ENCODE data around the gene PLIN3.
"Not testable (repeated sequence)": the region's sequence is repeated elsewhere in the genome, so short reads cannot be mapped to it uniquely, and the experiment has no call there.

The PLIN3 gene

DNA sequence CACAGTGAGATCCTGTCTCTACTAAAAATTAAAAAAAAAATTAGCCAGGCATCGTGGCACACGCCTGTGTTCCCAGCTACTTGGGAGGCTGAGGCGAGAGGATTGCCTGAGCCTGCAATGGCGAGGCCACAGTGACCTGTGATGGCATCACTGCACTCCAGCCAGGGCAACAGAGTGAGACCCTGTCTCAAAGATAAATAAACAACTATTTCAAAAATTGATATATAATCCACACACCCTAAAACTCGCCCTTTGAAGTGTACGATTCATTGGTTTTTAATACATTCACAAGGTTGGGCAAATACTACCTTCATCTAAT is 23.9 kb downstream of the PLIN3 start:
- Mint-ChIP-seq H3K4me3 (no peak overlapping the region), H3K27me3 (no peaks in the 10 kb centered on the region), H3K9me3 (no peaks in the 10 kb centered on the region), H3K36me3 (ENCODE audit: low read depth) (peaks cover 13% of the 10 kb centered on the region), H3K27ac (no peak overlapping the region), H3K4me1 (ENCODE audit: low read depth) (peaks cover 13% of the 10 kb centered on the region)

DNA sequence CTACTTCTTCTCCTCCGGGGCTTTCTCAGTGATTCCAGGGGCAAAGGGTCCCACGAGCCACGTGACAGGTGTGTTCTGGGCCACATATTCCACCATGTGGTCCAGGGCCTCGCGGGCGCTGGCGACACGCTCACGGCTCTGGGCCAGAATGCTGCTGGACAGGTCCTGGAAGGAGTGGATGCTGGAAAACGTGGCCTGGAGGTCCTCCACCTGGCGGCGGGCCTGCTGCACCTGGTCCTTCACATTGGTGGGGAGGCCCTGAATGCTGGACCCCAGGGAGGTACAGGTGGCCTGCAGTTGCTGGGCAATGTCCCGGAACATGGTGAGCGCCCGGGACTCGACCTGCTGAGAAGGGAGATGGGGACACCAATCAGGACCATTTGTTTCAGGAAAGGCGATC is 28.3 kb downstream of the PLIN3 start:
- Mint-ChIP-seq H3K9me3 (no peaks in the 10 kb centered on the region), H3K27ac (no peak overlapping the region), H3K4me3 (no peak overlapping the region), H3K4me1 (ENCODE audit: low read depth) (peaks cover 19% of the 10 kb centered on the region), H3K27me3 (no peaks in the 10 kb centered on the region), H3K36me3 (ENCODE audit: low read depth) (peaks cover 14% of the 10 kb centered on the region)

DNA sequence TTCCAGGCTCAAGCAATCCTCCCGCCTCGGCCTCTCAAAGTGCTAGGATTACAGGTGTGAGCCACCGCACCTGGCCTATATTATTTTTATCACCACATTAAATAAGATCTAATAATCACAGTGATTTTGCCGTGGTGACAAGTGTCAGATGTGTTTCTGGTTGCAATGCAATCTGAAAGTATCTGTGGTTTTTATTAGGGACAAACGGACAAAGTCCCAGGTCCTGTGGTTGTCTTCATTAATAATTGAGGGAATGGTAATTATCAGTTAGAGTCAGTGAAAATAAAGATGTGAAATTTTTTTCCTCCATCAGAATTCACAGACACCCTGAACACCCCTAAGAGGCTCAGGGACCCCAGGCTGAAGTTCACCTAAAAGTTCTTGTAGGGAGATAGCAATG is 34.7 kb downstream of the PLIN3 start:
- Mint-ChIP-seq H3K27ac (peak overlapping the region; percentile 41), H3K4me1 (ENCODE audit: low read depth) (peaks cover 31% of the 10 kb centered on the region), H3K9me3 (no peaks in the 10 kb centered on the region), H3K4me3 (peak overlapping the region; percentile 48), H3K27me3 (no peaks in the 10 kb centered on the region), H3K36me3 (ENCODE audit: low read depth) (peaks cover 9% of the 10 kb centered on the region)

DNA sequence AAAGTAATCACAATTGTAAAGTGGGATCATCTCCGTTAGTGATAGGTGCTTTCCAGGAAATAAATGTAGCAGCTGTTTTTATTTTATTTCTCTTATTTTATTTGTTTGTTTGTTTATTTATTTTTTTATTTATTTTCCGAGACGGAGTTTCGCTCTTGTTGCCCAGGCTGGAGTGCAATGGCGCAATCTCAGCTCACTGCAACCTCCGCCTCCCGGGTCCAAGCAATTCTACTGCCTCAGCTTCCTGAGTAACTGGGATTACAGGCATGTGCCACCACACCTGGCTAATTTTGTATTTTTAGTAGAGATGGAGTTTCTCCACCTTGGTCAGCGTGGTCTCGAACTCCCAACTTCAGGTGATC is 35.5 kb downstream of the PLIN3 start:
- H3K27ac Mint-ChIP-seq, result peak overlapping the region; percentile 86
- H3K9me3 Mint-ChIP-seq; H3K27me3 Mint-ChIP-seq; H3K36me3 Mint-ChIP-seq (ENCODE audit: low read depth): not testable (repeated sequence)
- H3K4me3 Mint-ChIP-seq, result peak overlapping the region; percentile 88
- peaks cover 27% of the 10 kb centered on the region for H3K4me1 Mint-ChIP-seq (ENCODE audit: low read depth)

DNA sequence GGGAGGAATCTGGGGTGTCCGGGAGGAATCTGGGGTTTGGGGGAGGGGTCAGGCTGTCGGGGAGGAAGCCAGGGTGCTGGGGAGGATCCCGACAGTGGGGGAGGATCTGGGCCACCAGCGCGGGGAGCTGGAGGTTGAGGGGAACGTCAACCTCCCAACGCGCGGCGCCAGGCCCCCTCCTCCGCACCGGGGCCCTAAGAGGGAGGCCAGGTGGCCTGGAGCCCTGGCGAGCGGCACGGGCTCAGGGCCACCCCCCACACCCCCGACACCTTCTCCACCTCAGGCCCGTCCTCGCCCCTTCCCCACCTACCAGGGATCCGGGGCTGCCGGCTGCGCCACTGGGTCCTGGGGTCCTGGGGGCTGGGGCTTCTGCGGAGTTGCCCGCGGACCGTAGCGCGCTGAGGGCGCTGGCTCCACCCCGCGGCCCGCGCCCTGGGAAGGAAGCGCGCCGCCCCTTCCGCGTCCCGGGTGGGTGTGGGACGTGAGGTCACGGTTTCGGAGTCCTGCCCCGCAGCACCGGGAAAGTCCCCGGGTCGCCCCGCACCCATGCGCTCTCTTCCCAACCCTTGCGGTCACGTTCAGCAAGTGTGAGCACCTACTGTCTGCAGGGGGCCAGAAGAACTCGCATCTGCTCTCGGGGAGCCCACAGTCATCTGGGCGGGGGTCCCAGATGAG is 36.0 kb downstream of the PLIN3 start, which contains the start of gene TICAM1:
TSS of gene TICAM1 (minus strand) at position 409 of the 675 bp plus-strand sequence. CDS start 13,335 bp downstream, outside the sequence.
- Mint-ChIP-seq H3K4me1 (ENCODE audit: low read depth) (peaks cover 27% of the 10 kb centered on the region), H3K27me3 (no peaks in the 10 kb centered on the region), H3K36me3 (ENCODE audit: low read depth) (peaks cover 4% of the 10 kb centered on the region), H3K4me3 (peak within 1 kb of the TSS; percentile 88), H3K9me3 (no peaks in the 10 kb centered on the region), H3K27ac (peak within 1 kb of the TSS; percentile 89)

DNA sequence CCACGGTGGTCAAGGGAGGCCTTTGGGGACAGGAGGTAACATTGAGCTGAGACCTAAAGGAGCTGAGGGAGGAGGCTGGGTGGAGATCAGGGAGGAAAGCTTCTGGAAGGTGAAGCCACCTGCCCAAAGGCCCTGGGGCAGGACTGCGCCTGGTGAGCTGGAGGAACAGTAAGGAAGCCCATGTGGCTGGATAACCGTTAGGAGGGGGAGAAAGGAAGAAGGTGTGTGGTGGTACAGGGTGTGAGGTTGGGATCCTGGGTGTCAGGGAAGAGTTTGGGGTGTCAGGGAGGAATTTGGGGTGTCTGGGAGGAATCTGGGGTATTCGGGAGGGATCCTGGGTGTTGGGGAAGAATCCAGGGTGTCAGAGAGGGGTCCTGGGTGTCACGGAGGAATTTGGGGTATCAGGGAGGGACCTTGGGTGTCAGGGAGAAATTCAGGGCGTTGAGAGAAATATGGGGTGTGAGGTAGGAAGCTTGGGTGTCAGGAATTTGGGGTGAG is 36.6 kb downstream of the PLIN3 start:
- H3K4me3 Mint-ChIP-seq, result peak overlapping the region; percentile 88
- H3K27ac Mint-ChIP-seq, result peak overlapping the region; percentile 89
- H3K36me3 Mint-ChIP-seq (ENCODE audit: low read depth), result peaks cover 4% of the 10 kb centered on the region
- H3K4me1 Mint-ChIP-seq (ENCODE audit: low read depth), result peaks cover 27% of the 10 kb centered on the region
- no peaks in the 10 kb centered on the region for H3K9me3 Mint-ChIP-seq
- no peaks in the 10 kb centered on the region for H3K27me3 Mint-ChIP-seq

DNA sequence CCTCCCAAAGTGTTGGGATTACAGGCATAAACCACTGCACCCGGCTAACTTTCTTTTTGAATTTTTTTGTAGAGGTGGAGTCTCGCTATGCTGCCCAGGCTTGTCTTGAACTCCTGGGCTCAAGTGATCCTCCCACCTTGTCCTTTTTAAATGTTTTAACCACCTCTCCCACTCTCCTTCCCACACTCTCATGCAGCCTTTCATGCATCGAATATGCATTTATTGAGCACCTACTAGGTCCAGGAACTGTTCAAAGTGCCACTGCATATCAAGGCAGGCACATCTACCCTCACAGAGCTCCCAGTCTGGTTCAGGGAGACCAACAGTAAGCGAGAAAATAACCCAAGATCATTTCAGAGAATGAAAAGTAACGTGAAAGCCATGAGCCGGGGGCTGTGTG is 37.1 kb downstream of the PLIN3 start:
- no peaks in the 10 kb centered on the region for H3K27me3 Mint-ChIP-seq
- peak overlapping the region; percentile 88 for H3K4me3 Mint-ChIP-seq
- no peaks in the 10 kb centered on the region for H3K9me3 Mint-ChIP-seq
- H3K27ac Mint-ChIP-seq, result peak overlapping the region; percentile 89
- peaks cover 4% of the 10 kb centered on the region for H3K36me3 Mint-ChIP-seq (ENCODE audit: low read depth)
- H3K4me1 Mint-ChIP-seq (ENCODE audit: low read depth), result peaks cover 27% of the 10 kb centered on the region

DNA sequence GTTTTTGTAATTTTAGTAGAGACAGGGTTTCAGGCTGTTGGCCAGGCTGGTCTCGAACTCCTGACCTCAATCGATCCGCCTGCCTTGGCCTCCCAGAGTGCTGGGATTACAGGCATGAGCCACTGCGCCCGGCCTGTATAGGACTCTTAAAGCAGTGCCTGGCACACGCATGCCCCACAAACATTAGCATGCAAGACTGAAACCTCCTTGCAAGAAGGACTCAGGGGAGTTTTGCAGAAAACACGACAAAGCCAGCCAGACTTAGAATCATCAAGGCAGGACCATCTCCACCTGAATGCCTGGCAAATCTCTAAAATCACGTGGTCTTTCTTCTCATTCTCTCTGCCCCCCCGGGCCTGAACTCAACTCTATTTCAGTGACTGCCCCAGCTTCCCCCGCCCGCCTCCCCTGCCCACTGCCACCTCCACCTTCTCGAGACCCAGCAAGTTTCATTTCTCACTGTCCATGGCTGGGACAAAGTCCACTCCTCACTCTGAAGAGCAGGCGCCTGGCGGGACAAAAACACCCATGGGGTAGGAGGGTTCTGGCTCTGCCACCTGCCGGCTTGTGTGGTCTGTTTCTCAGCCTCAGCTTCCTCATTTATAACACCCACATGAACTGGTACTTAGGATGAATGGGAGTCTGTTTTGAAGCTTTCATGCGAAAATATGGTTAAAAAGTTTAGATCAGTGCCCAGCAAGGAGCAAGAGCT is 38.3 kb downstream of the PLIN3 start:
- peaks cover 4% of the 10 kb centered on the region for H3K36me3 Mint-ChIP-seq (ENCODE audit: low read depth)
- no peaks in the 10 kb centered on the region for H3K27me3 Mint-ChIP-seq
- no peaks in the 10 kb centered on the region for H3K9me3 Mint-ChIP-seq
- H3K4me1 Mint-ChIP-seq (ENCODE audit: low read depth), result peaks cover 27% of the 10 kb centered on the region
- H3K27ac Mint-ChIP-seq, result peak overlapping the region; percentile 68
- H3K4me3 Mint-ChIP-seq, result peak overlapping the region; percentile 88

DNA sequence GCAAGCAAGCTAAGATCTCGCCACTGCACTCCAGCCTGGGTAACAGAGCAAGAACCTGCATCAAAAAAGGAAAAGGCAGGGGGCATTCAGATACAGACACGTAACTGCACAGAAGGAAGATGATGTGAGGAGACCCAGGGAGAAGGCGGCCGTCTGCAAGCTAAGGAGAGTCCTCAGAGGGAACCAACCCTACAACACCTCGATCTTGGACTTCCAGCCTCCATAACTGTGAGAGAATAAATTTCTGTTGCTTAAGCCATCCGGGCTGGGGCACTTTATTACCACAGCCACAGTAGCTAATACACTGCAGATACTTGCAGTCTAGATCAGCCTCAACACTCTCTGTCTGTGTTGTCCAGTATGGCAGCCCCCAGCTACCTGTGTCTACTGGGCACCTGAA is 43.9 kb downstream of the PLIN3 start:
- Mint-ChIP-seq H3K27ac (no peak overlapping the region), H3K9me3 (no peaks in the 10 kb centered on the region), H3K4me3 (no peak overlapping the region), H3K36me3 (ENCODE audit: low read depth) (peaks cover 17% of the 10 kb centered on the region), H3K4me1 (ENCODE audit: low read depth) (peaks cover 3% of the 10 kb centered on the region), H3K27me3 (no peaks in the 10 kb centered on the region)

DNA sequence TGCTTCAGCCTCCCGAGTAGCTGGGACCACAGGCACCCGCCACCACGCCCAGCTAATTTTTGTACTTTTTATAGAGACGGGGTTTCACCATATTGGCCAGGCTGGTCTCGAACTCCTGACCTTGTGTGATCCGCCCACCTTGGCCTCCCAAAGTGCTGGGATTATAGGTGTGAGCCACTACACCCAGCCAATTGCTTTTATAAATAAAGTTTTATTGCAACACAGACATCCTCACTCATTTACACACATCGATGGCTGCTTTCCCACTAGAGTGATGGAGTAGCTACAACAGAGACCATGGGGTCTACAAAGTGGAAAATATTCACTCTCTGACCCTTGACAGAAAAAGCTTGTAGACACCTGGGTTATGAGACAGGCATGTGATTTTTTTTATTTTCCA is 45.1 kb downstream of the PLIN3 start:
- H3K9me3 Mint-ChIP-seq; H3K27me3 Mint-ChIP-seq; H3K27ac Mint-ChIP-seq; H3K4me1 Mint-ChIP-seq (ENCODE audit: low read depth); H3K4me3 Mint-ChIP-seq: not testable (repeated sequence)
- H3K36me3 Mint-ChIP-seq (ENCODE audit: low read depth), result peaks cover 18% of the 10 kb centered on the region

DNA sequence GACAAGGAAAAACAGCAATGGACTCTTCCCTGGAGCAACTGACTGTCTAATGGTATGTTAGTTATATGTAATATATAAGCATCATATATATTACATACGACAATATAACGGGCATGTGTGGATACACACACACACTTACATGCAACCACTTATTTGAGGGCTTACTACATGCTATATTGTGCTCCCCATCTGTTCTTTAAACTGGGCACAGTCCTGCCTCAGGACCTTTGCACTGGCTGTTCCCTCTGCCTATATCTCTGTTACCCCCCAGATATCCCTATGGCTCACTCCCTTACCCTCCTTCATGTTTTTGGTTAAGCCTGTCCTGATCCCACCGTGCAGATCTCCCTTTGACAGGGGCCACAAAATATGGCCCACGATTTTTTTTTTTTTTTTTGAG is 46.2 kb downstream of the PLIN3 start:
- Mint-ChIP-seq H3K4me3 (no peak overlapping the region), H3K27me3 (no peaks in the 10 kb centered on the region), H3K9me3 (no peaks in the 10 kb centered on the region), H3K27ac (no peak overlapping the region), H3K4me1 (ENCODE audit: low read depth) (no peaks in the 10 kb centered on the region), H3K36me3 (ENCODE audit: low read depth) (peaks cover 27% of the 10 kb centered on the region)

DNA sequence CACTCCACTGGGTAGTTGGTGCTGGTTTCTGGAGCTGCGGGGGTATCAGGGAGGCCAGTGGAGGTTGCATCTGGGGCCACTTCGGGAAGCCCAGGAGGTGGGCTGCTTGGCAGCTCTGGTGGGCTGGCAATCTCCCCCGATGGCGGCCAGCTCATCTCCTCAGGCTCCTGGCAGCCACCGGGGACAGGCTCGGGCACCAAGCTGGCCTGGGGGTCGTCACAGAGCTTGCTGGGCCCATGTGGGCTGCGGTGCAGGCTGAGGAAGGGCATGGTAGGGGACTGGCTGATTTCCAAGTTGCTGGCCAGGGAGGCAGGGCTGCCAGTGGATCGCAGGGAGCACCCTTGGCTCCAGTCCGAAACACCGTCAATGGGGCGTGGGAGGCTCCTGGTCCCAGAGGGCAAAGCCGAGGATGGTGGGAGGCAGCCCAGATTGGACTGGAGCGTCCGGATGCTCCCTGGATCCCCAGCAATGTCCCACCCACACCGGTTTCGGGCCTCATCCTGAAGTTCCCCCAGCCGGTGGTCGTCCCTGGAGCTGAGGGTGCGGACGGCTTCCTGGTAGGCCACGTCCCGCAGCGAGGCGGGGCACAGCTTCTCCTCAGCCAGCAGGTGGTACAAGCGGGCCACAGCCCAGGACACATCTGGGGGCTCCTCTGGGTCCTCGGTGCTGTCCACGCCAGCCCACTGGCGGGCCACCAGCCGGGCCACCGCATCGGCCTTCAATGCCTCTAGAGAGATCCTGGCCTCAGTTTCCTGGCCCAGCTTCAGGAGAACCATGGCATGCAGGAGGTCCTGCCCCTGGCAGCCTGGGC is 49.8 kb downstream of the PLIN3 start:
- peaks cover 17% of the 10 kb centered on the region for H3K4me1 Mint-ChIP-seq (ENCODE audit: low read depth)
- no peak overlapping the region for H3K27ac Mint-ChIP-seq
- H3K4me3 Mint-ChIP-seq, result no peak overlapping the region
- peaks cover 29% of the 10 kb centered on the region for H3K36me3 Mint-ChIP-seq (ENCODE audit: low read depth)
- no peaks in the 10 kb centered on the region for H3K9me3 Mint-ChIP-seq
- no peaks in the 10 kb centered on the region for H3K27me3 Mint-ChIP-seq

DNA sequence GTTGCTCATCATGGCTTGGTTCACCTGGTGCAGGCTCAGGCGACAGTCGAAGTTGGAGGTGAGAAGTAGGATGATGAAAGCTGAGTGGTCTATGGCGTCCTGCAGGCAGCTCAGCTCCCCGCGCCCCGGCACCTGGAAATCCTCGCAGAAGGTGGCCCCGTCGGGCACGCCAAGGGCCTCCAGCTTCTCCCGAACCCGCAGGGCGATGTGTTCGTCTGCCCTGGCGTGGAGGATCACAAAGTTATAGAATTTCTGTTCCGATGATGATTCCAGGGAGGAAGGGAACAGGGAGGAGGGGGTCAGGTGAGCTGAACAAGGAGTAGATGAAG is 50.6 kb downstream of the PLIN3 start:
- H3K4me1 Mint-ChIP-seq (ENCODE audit: low read depth), result peaks cover 19% of the 10 kb centered on the region
- no peaks in the 10 kb centered on the region for H3K9me3 Mint-ChIP-seq
- no peaks in the 10 kb centered on the region for H3K27me3 Mint-ChIP-seq
- H3K27ac Mint-ChIP-seq, result no peak overlapping the region
- H3K36me3 Mint-ChIP-seq (ENCODE audit: low read depth), result peaks cover 25% of the 10 kb centered on the region
- no peak overlapping the region for H3K4me3 Mint-ChIP-seq

DNA sequence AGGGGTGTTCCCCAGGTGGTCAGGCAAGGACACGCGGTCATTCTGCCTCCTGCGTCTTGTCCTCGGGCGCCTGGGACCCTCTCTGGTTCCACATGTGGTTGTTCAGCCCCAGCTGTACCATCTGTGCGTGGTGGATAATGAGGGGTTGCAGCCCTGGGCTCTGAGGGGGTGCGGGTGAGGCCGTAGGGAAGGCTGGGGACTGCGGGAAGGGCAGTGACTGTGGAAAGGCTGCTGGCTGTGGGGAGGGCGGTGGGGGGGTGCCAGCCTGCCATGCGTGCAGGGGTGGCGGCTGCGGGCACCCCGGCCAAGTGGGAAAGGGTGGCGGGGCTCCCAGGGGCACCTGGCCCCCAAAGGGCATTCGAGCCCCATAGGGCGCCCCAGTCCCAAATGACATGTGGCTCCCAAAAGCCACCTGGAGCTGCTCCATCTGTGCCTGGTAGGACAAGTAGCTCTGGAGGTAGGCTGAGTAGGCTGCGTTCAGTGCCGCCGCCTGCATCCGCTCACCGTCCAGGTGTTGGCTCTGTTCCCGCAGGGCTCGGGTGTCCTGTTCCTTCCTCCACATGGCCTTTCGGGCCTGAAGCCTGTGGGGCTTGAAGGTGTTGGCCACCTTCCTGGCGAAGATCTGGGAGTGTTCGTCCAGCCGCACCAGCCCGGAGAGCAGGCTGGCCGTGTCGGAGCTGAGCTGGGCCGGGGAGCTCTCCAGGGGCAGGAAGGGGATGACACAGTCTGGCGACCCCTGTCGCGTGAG is 51.1 kb downstream of the PLIN3 start:
- H3K36me3 Mint-ChIP-seq (ENCODE audit: low read depth), result peaks cover 24% of the 10 kb centered on the region
- no peaks in the 10 kb centered on the region for H3K27me3 Mint-ChIP-seq
- no peak overlapping the region for H3K4me3 Mint-ChIP-seq
- no peak overlapping the region for H3K27ac Mint-ChIP-seq
- no peaks in the 10 kb centered on the region for H3K9me3 Mint-ChIP-seq
- peaks cover 24% of the 10 kb centered on the region for H3K4me1 Mint-ChIP-seq (ENCODE audit: low read depth)
